Mesodermal cell (in vitro differentiated cells): ENCODE data around the gene PLBD1.

Experiments used
- H3K27ac ChIP-seq: 2 replicates; pipeline ENCODE4 v1.7.0; 2013; ENCODE audit warnings: mild to moderate bottlenecking, low read depth, low read length, moderate library complexity; ENCODE audit not compliant: severe bottlenecking
- H3K36me3 ChIP-seq: 2 replicates; pipeline ENCODE4 v1.7.1; 2013; ENCODE audit warnings: mild to moderate bottlenecking, low read length, moderate library complexity; ENCODE audit not compliant: control insufficient read depth, insufficient read depth
- H3K4me1 ChIP-seq: one replicate; pipeline ENCODE4 v1.7.1; 2013; ENCODE audit warnings: mild to moderate bottlenecking, low read length; ENCODE audit not compliant: insufficient read depth, control insufficient read depth, poor library complexity, severe bottlenecking
- H3K4me3 ChIP-seq: 2 replicates; pipeline ENCODE4 v1.7.0; 2013; ENCODE audit warnings: low read length, control low read depth, mild to moderate bottlenecking; ENCODE audit not compliant: insufficient read depth, poor library complexity, severe bottlenecking; ENCODE audit errors: extremely low read depth
- H3K9me3 ChIP-seq: 2 replicates; pipeline ENCODE4 v1.7.1; 2013; ENCODE audit warnings: mild to moderate bottlenecking, low read length, moderate library complexity; ENCODE audit not compliant: control insufficient read depth
- WGBS, 2 experiments: methylation state at CpG; one replicate each; pipeline ENCODE4 v1.1.5; 2013; ENCODE audit warnings: missing lambda C conversion rate in 2 of 2; ENCODE audit not compliant: insufficient coverage in 2 of 2; 5-methylcytosine and 5-hydroxymethylcytosine counted together

Gene PLBD1

DNA sequence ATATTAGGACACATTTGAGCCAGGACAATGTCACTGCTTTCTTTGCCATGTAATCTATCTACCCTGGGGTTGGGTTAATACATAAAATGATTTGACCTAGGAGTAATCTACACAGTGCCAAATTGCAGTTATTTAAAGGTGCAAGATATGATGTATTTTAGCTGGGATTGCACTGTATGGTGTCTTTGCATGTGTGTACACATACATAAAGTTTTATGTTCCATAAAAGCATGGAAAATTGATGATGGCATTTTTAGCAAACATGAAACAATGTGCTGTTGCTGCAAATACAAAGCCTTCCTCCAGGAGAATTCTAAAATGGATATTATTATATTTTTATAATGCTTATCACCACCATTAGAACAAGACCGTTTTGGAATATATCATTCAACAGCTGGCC is 24.0 kb upstream of the PLBD1 start:
- H3K4me1 ChIP-seq: no peaks in the 10 kb centered on the region
- no CpG with 5 or more reads among the region's 1 CpG for WGBS, 2 experiments
- no peak overlapping the region for H3K4me3 ChIP-seq
- no peak overlapping the region for H3K27ac ChIP-seq
- no peaks in the 10 kb centered on the region for H3K9me3 ChIP-seq
- H3K36me3 ChIP-seq: no peaks in the 10 kb centered on the region

DNA sequence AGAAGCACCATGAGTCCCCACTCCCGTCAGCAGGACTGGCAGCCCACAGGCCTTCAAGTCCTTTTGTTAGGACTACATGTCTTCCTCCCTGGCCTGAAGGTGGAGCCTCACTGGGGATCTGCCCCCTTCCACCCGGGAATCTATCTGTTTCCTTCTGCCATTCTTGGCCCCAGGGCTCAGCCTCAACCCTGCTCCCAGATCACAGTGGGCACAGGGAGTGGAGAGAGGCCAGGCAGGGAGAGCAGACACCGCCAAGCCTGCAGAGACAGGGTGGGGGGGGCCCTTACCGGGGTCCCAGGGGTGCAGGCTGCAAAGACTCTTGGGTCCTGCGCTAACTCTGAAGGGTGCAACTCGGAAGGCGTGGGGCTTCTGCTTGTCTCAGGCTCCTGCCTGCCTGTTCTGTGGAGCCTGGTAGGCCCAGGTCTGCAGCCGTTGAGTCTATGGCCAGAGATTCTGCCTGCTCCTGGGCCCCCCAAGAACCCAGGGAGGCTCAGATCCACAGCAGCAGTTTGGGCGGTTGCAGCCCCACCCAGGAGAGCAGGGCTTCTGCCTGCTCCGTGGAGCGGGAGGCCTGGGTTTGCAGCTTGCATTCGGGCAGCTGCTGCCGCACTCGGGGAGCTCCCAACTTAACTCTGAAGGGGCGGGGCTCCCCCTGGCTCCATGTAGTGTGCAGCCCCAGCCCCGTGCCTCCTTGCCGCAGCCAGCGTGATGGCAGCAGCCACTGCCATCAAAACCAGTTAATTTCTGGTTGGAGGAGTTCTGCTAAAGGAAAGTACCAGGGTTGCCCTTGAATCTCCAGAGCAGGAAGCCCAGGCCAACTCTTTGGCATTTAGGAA is 21.7 kb upstream of the PLBD1 start:
- H3K4me1 ChIP-seq: no peaks in the 10 kb centered on the region
- no peaks in the 10 kb centered on the region for H3K9me3 ChIP-seq
- no peak overlapping the region for H3K4me3 ChIP-seq
- no peaks in the 10 kb centered on the region for H3K36me3 ChIP-seq
- H3K27ac ChIP-seq: no peak overlapping the region
- WGBS, 2 experiments: 84 to 89% methylated on average over 17 of the region's 18 CpGs

DNA sequence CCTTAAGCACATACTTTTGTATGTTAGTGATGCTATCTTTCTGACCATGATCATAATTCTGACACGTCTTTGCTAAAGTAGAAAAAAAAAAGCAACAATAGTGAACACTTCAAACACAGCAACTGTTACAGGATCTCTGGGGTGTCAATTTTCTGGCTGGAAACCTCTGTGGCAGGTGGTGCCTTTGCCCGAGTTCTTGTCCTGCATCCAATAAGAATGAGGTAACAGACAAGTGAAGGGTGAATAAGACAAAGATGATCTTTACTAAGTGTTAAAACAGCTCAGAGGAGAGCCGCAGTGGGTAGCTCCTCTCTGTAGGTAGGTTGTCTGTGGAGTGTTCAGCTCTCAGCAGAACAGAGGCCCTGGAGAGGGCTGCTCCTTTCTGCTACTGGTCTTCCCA is 20.9 kb upstream of the PLBD1 start:
- H3K4me1 ChIP-seq: no peaks in the 10 kb centered on the region
- 83 to 91% methylated on average over 1 to 3 of the region's 3 CpGs for WGBS, 2 experiments
- no peak overlapping the region for H3K27ac ChIP-seq
- H3K36me3 ChIP-seq: no peaks in the 10 kb centered on the region
- H3K4me3 ChIP-seq: no peak overlapping the region
- no peaks in the 10 kb centered on the region for H3K9me3 ChIP-seq

DNA sequence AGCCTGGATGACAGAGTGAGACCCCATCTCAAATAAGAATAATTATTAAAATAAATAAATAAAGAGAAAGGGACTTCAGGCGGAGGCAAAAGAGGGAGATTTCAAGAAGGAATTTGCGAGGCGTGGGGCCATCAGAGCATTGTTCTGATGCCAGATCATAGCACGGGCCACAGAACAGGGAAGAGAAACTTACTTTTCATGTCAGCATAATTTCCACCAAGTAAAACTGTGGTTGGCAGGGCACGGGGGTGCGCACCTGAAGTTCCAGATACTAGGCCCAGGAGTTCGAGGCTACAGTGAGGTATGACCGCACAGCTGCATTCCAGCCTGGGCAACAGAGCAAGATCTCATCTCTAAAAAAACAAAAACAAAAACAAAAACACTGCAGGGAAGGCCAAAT is 11.0 kb upstream of the PLBD1 start:
- Histone ChIP-seq H3K4me3 (no peak overlapping the region), H3K9me3 (no peaks in the 10 kb centered on the region), H3K36me3 (no peaks in the 10 kb centered on the region), H3K4me1 (no peaks in the 10 kb centered on the region), H3K27ac (no peak overlapping the region)
- 84 to 94% methylated on average over 6 to 8 of the region's 8 CpGs for WGBS, 2 experiments

DNA sequence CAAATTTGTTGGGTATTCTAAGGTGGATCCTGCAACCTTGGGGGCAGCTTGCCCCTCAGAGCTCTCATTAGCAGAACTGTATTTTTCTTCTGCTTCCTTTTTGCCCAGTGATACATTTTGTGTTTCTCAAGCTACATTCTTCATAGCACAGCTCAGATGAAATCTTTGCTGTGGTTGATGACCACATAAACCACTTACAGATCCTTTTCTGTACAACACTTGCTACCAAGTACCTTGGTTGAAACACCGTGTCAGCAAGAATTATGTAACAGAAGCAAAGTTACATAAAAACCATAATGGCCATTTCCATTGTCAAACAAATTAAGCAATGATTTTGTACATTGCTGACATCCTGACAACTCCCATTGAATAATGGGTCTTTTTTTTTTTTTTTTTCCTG is 9.7 kb upstream of the PLBD1 start:
- H3K4me1 ChIP-seq: no peaks in the 10 kb centered on the region
- 100% methylated on average over 1 of the region's 1 CpG; no CpG with 5 or more reads in 1 of the 2 experiments for WGBS, 2 experiments
- no peaks in the 10 kb centered on the region for H3K36me3 ChIP-seq
- H3K27ac ChIP-seq: no peak overlapping the region
- no peak overlapping the region for H3K4me3 ChIP-seq
- H3K9me3 ChIP-seq: no peaks in the 10 kb centered on the region

DNA sequence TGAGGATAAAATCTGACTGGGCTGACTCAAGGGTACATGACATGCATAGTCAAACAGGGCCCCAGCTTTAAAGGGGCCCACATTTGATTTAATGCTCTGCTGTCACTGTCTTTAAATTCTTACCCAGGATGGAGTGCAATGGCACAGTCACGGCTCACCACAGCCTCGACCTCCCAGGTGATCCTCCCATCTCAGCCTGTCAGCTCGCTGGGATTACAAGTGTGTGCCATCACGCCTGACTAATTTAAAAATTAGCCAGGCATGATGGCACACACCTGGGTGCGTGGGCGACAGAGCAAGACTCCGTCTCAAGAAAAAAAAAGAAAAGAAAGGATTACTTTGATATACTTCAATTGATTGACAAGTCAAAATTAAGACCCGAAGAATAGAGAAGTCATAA is 9.2 kb upstream of the PLBD1 start:
- WGBS, 2 experiments: 78 to 89% methylated on average over 5 to 7 of the region's 8 CpGs
- H3K4me1 ChIP-seq: no peaks in the 10 kb centered on the region
- H3K36me3 ChIP-seq: no peaks in the 10 kb centered on the region
- H3K27ac ChIP-seq: no peak overlapping the region
- H3K9me3 ChIP-seq: no peaks in the 10 kb centered on the region
- H3K4me3 ChIP-seq: no peak overlapping the region

DNA sequence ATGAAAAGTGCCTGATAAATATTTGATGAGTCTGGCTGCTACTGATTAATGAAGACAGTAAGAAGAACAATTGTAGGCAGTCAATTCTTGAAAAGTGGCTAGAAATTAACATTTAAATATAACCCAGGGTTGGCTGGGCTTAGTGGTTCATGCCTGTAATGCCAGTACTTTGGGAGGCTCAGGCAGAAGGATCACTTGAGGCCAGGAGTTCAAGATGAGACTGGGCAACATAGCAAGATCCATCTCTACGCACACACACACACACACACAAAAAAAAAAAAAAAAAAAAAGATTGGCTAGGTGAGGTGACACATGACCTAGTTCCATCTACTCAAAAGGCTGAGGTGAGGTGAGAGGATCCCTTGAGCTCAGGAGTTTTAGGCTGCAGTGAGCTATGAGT is 7.9 kb upstream of the PLBD1 start:
- no peak overlapping the region for H3K27ac ChIP-seq
- no CpG with 5 or more reads among the region's 1 CpG for WGBS, 2 experiments
- H3K4me1 ChIP-seq: no peaks in the 10 kb centered on the region
- H3K9me3 ChIP-seq: no peaks in the 10 kb centered on the region
- H3K4me3 ChIP-seq: no peak overlapping the region
- no peaks in the 10 kb centered on the region for H3K36me3 ChIP-seq

DNA sequence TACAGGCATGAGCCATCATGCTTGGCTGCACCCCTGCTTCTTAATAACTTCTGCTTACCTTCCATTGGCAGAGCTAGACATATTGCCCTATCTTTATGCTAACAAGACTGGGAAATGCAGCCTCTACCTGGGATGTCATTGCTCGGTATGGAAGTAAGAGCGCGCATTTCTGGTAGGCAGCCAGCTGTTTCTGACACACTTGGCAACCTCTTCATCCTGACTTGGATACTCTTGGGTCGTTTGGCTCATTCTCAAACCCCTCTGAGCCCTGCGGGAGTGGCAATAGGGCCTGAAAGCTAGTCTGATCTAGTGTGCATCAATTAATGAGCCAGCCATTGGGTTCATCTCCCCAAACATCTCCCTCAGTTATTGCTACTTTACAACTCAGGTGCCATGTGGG is 5.4 kb upstream of the PLBD1 start:
- Histone ChIP-seq H3K4me1 (no peaks in the 10 kb centered on the region), H3K36me3 (no peaks in the 10 kb centered on the region), H3K4me3 (no peak overlapping the region), H3K27ac (no peak overlapping the region), H3K9me3 (no peaks in the 10 kb centered on the region)
- 88 to 94% methylated on average over 5 of the region's 5 CpGs for WGBS, 2 experiments

DNA sequence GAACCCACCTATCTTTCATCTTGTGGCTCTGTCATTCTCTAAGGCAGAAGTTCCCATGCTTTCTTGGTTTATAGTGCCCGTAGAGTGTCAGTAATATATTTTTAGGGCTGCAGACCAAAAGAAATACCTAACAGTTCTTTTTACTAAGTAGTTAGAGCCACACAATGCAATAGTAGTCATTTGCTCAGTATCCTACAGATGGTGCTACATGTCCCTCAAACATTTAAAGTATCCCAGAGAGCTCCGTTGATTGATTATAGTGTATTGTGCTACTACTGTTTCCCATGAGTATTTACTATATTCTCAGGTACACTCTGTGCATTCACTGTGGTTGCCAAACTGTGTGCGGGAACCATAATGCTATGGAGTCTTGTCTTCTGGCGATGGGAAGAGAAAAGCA is 4.7 kb upstream of the PLBD1 start:
- no peaks in the 10 kb centered on the region for H3K36me3 ChIP-seq
- no peaks in the 10 kb centered on the region for H3K4me1 ChIP-seq
- no CpG with 5 or more reads among the region's 4 CpGs for WGBS, 2 experiments
- H3K27ac ChIP-seq: no peak overlapping the region
- H3K4me3 ChIP-seq: no peak overlapping the region
- no peaks in the 10 kb centered on the region for H3K9me3 ChIP-seq

DNA sequence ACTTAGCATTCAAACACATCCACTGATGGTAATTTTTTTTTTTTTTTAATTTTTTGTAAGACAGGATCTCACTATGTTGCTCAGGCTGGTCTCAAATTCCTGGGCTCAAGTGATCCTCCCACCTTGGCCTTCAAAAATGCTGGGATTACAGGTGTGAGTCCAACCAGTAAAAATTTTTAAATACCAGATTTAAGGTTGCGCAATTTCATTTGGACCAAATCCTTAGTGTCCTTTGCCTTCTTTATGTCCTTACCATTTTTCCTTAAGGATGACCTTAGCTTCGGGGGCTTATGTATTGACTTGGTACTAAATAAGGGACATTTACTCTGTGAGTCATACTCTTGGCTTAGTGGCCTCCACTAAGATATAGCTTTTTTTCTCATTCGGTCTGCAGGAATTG is 4.1 kb upstream of the PLBD1 start:
- Histone ChIP-seq H3K27ac (no peak overlapping the region), H3K9me3 (no peaks in the 10 kb centered on the region), H3K36me3 (no peaks in the 10 kb centered on the region), H3K4me3 (no peak overlapping the region), H3K4me1 (no peaks in the 10 kb centered on the region)
- no CpG with 5 or more reads among the region's 3 CpGs for WGBS, 2 experiments

DNA sequence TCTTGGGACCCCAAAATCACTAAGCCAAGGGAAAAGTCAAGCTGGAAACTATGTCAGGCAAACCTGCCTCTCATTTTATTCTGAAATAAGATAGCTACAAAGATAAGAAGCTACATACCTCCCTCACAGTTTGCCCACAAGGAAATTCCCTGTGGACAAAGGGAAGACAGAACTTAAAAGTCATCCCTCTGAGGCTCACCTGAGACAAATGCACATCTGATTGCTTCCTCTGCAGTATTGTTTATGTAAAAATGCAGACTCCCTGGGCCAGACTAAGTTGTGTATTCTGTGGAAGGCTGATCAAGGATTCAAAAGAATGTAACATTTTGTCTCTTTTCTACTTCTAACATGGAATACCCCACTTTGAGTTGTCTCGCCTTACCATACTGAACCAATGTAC is 2.5 kb upstream of the PLBD1 start:
- 75 to 88% methylated on average over 1 of the region's 1 CpG for WGBS, 2 experiments
- H3K9me3 ChIP-seq: no peaks in the 10 kb centered on the region
- H3K27ac ChIP-seq: no peak overlapping the region
- H3K36me3 ChIP-seq: no peaks in the 10 kb centered on the region
- H3K4me3 ChIP-seq: no peak overlapping the region
- H3K4me1 ChIP-seq: no peaks in the 10 kb centered on the region
